GM18526 (cell line): ENCODE results near the gene VIPR2.

Experiments used
- POLR2A ChIP-seq: IDR thresholded peaks from 3 replicates; pipeline ENCODE4 v1.6.1; 2011; ENCODE audit not compliant: insufficient read length; ENCODE audit errors: extremely low read depth

VIPR2 gene, protein sequence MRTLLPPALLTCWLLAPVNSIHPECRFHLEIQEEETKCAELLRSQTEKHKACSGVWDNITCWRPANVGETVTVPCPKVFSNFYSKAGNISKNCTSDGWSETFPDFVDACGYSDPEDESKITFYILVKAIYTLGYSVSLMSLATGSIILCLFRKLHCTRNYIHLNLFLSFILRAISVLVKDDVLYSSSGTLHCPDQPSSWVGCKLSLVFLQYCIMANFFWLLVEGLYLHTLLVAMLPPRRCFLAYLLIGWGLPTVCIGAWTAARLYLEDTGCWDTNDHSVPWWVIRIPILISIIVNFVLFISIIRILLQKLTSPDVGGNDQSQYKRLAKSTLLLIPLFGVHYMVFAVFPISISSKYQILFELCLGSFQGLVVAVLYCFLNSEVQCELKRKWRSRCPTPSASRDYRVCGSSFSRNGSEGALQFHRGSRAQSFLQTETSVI

DNA sequence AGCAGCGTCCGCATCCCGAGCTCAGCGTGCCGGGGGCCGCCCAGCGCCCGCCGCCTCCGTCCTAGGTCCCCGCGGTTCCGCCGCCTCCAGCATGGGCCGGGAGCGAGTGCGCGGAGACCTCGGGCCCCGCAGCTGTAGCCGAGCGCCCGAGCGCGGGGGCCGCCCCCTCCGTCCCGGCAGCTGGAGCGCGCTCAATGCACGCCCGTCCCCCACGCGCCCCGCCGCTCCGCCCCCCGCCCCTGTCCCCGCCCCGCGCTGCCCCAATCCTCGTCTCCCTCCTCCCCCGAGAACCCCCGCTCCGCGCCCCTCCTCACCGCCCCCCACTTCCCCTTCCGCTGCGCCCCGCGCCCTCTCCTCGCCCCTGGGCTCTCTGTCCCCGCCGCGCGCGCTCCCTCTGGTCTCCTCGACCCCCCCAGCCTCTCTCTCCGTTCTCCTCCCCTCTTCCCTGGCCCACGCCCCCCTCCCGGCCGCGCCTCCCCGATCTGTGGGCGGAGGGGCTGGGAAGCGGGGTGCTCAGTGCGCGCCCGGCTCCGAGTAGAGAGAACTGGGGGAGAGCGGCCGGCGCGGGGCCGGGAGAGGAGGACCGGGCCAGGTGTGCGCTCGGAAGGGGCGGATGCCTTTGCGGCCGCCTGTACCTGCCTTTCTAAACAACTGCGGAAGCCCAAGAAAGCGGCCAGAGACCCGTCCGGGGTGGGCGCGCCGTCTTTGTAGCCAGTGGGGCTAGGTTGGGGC, at the start of gene VIPR2:
Gene VIPR2, minus strand, starts transcription at position 110 of the 732 bp plus-strand sequence. Its CDS starts 96 bp downstream, at position 14.
- TF ChIP-seq POLR2A = no peak

DNA sequence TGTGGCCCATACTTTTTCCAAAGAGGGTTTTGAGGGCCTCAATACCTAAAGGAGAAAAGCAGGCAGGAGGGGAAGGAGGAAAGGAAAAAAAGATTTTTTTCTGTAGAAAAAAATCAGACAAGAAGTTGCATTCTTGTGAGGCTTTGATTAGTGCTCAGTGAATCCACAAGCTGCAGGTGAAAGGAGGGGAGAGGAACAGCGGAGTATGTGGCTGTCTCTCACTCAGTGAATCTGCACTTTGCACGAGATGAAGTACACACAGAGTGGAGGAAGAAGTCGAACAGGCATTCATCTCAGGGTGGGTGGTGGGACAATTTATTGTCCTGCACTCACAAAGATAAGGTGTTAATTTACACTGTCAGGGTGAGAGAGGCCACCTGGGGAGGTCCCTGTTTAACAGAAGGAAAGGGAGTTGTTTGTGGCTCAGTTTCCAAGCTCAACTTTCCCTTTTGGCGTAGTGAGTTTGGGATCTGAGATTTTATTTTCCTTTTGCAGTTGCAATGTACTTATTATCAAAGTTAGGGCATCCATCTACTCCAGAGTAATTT, 49.0 kb upstream of the VIPR2 start:
- no peak for TF ChIP-seq POLR2A

DNA sequence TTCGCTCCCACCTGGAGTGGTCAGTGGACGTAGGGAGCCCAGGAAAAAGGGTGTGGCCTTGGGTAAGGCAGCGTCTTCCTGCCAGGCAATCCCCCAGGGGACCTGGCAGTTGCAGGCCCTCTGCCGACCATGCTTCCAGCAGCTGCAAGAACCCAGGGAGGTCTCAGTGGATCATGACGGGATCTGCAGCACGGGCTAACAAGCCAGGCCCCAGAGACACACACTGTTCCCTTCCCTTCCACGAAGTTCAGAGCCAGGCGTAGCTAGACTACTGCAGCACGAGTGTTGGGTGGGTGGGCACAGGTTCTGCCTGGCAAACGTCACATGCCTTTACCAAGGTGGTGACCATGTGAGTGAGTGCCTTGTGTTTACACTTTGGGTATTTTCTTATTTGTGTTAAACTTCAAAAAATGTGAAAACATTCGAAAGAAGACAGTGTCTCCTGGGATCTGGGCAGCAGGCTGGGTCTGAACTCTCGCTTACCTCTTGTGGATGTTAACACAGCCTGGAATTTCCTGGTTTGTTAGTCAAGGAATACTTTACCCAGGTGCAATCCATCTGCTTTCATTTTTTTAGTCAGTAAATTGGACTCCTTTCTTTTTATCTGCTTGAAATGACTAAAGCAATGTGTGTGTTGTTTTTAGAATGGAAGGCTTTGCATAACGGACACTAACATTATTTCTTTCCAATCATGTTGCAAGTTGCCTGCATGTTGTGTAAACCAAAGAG, 48.2 kb upstream of the VIPR2 start:
- no peak for TF ChIP-seq POLR2A

DNA sequence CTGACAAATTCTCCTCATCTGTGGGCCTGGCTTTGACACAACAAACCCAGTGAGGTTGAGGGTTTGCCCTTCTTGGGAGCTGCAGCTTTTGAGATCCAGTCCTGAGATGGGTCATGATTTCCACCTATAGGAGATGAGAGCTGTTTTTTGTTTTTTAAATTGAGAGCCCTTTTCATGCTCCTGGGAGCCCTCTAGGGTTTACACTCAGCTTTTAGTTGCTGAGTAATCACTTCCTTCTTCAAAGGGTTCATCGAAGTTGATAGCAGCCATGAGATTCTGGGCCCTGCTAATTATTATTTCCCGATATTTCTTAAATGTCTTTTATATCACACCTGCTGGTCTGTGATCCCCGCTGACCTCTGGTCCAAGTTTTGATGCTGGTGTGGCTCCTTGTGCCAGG, 47.3 kb upstream of the VIPR2 start:
- TF ChIP-seq POLR2A = no peak

DNA sequence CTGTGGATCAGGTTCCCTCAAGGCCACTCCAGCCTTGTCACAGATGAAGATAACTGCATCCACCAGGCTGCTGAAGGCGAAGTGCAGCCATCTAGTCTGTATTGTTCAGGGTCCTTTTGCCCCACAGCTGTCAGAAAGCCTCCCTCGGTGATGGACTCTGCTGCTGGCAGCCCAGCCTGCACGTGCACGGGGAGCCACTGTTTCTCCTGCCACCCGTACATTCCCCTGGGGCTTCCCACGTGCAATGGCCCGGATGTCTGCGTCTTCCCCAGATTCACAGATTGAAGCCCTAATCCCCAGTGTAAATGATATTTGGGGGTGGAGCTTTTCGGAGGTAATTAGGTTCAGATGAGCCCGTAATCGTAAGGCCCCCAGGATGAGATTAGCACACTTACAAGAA, 46.6 kb upstream of the VIPR2 start:
- no peak for TF ChIP-seq POLR2A

DNA sequence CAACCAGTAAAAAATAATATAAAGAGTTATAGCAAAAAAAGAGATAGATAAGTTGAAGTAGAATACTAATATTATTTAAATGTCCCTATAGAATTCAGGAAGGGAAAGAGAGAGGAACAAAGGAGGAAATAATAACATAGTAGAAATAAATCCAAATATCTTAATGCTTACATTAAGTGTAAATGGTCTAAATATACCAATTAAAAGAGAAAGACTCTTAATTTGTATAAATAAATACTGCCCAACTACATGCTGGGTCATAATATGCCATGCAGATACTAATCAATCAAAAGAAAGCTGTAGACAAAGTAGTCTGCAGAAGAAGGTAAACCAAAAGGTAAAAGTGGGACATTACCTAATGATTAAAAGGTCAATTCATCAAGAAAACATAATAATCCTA, 43.3 kb upstream of the VIPR2 start:
- TF ChIP-seq POLR2A = no peak

DNA sequence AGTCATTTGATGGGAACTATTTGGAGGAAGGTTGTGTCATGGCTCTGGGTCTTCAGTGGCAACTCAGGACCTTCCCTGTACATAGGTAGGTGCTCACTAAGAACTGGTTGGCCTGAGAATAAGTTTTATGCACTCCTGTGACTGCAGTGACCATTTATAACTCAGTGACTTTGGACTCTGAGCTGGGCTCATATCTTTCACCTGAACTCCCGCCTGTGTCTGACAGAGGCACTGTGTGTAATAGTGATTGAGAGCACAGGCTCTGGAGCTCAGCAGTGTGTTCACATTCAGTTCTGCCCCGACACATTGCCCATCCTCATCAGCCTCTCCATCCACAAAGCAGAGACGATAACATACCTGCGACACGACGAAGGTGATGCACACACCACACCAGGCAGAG, 34.6 kb upstream of the VIPR2 start:
- no peak for TF ChIP-seq POLR2A

DNA sequence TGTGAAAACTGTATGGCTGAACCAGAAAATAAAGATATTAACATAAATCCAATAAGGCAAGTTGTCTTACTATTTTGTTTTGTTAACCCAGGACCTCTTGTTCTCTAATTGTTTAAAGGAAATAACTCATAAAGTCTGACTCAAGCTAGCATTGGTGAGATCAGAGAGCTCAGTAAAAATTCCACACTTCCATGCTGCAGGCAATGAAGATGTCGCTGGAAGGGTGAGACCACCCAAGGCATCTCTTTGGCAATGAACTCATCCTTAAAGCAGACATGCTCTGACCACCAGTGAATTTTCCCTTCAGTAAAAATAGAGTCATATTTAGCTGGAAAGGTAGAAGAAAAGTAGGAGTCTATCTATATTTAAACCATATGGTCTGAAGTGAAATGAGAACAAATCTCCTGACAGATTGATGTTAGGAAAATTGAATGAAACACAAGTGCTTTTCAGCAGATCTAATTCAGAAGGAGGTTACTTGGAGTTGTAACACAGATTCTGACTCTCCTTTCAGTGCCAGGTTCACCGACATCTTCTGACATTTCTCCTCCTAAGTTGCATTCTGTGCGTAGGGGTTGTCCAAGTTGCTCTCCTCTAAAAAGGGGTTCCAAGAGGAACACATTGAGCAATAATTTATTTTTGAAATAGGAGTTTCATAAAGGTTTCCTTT, 32.8 kb upstream of the VIPR2 start:
- TF ChIP-seq POLR2A = no peak

DNA sequence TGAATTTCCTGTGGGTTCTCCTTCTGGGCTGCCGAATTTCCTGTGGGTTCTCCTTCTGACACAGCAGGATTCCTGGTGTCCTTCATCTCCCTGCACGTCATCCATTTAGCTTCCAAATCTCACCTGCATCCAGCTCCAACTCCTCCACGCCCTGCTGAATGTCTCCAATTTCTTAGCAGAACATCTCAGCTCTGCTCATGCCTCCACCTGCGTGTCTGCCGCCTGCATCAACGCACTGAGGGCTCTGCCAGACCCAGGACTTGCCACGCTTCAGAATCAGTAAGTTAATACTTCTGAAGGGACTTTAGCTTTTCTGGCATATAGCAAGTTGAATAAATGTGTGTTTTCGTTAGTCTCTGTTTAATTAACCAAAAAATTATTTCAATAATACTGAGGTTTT, 31.1 kb upstream of the VIPR2 start:
- no peak for TF ChIP-seq POLR2A

DNA sequence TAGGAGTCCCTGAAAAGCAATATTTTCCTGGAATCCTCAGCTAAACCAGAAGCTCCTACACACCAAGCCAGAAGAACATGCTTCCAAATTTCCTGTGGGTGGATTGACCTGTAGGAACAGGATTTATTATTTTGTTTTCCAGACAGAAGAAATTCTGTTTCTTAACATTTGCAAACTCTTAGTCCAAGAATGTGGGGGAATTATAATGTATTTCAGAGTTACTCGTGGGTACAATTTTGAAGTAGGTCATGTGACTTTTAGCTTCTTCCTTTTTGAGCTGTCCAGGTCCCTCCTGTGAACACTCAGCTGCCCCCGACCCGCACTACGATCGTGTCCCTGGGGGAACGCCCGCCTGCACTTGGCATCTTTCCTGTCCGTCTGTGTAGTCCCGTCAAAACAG, 27.7 kb upstream of the VIPR2 start:
- no peak for TF ChIP-seq POLR2A

DNA sequence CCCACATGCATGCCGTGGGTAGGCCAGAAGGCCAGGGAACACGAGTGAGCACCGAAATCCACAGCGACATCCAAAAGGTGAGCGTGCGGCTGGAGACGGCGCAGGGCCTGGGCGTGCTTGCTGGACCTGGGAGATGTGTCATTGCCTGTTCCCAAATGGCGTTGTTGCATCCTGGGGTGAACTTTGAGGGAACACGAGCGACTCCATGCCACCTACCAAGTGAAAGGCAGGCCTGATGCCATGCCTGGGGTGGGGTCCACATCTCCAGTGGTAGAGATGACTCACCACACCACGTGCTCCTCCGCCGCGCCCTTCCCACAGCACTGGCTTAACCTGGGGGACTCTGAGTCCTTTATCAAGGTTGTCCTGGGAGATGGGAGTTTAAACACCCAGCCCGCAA, 24.7 kb upstream of the VIPR2 start:
- no peak for TF ChIP-seq POLR2A

DNA sequence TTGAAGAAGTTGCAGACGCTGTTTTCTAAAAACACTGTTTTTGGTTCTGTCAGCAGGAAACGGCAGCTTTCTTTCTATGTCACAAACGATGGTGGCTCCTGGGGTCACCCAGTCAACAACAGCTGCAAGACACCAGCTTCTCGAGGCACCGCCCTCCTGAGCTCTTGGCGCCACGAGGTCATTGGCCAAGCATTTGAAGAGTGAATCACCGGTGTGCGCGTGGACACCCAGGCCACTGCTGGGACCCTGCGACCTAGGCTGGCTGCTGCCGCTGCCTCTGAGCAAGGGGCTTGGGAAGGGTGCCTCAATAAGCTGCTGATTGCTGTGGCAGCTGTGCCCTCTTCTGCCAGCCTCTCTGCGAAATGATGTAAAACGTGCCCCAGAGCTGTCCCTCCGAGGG, 22.5 kb upstream of the VIPR2 start:
- TF ChIP-seq POLR2A = no peak

DNA sequence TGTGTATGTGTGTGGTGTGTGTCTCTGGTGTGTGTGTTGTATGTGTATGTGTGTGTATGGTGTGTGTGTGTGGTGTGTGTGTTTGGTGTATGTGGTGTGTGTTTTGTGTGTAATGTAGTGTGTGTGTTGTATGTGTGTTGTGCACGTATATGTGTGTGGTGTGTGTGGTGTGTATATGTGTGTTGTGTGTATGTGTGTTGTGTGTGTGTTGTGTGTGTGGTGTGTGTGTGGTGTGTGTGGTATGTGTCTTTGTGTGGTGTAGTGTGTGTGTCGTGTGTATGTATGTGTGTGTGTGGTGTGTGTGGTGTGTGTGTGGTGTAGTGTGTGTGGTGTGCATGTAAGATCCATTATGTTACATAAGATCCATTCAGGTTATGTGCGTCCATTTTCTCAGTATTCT, 21.9 kb upstream of the VIPR2 start:
- TF ChIP-seq POLR2A = no peak

DNA sequence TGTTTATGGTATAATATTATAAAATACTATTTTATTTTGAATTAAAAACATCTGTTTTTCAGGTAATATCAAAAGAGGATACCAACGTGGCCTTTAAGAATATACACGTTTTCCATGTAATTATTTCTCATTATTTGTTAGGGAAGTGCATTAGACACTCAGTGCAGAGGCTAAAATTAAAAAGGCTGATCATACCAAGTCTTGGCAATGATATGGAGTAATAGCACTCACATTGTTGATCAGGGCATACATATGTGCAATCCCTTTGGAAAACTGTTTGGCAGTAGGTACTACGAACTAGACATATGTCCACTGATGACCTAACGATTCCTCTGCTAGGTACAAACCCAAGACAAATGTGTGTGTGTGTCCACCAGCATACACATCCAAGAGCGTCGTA, 20.7 kb upstream of the VIPR2 start:
- no peak for TF ChIP-seq POLR2A

DNA sequence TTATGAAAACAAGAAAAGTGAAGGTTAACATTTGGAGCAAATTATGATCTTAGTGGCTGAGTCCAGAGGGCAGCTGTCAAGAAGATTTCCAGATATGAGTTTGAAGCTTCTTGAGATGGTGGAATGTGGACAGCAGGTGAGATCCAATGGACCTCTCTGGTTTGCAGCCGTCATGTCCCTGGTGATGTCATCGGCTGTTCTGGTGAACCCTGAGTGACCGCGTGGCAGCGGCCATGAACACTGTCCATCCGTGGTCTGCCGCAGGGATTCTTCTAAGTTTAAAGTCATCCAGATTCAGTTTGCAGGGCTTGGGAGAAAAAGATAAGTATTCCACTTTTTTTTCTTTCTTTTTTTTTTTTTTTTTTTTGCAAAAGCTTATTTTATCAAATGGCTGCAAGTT, 15.8 kb upstream of the VIPR2 start:
- no peak for TF ChIP-seq POLR2A
